Measurements from ENCODE around the gene TRAM2.

TRAM2 gene

DNA sequence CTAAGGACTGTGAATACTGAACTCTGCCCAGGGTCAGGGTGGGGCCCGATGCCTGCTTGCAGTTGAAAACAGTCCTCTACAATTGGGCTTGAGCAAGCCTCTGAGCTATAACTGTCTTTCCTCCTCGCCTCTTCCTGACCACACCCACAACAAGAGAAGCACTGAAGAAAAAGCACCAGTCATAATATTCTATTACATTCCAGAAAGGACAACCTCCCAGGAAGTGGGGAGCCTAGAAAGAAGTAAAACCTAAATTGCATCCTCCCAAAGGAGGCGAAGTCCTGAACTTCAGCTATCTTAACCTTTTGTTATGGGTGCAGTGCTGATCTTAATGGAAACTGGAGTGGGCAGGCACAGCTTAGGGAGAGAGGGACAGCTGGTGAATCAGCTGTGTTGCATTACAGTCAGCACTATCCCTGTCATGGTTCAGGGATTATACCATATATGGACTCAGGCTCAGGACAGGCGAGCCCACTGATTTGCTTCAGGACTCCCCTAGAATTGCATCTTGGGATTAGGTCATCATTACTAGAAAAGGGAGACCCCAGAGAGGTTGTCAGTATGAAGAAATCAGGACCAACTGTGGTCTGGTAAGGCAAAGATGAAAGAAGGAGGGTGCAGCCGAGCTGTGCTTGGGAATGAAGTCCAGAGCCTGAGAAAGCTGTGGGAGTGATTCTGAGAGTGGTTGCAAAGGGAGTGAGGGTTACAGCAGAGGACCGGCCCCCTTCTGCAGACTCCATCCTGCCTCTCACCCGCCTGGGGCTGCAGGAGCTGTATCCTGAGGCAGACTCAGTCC is 18.3 kb upstream of the TRAM2 start:
- no peak overlapping the region for H3K27ac ChIP-seq
- TF ChIP-seq CTCF (conservative IDR thresholded peaks at IDR 0.05) (no peak), ZFX (IDR thresholded peaks at IDR 0.05) (no peak)

GRCh38 chr6:52594221-52594620 is 17.4 kb upstream of the TRAM2 start:
- H3K27ac ChIP-seq, result no peak overlapping the region
- no peak for TF ChIP-seq CTCF (conservative IDR thresholded peaks at IDR 0.05)
- TF ChIP-seq ZFX (IDR thresholded peaks at IDR 0.05), result no peak

DNA sequence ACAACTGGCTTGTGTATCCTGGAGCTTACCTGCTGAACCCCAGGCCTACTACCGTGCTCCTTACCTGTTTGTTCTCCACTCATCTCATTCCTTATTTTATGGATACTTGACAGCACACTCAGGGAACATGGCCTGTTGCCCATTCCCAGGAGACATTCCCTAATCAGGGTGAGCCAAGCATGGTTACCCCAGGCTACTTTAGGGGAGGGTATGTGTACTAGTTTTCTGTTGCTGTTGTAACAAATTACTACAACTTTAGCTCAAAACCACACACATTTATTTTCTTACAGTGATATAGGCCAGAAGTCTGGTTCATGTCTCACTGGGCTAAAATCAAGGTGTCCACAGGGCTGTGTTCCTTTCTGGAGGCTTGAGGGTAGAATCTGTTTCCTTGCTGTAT is 15.0 kb upstream of the TRAM2 start:
- TF ChIP-seq CTCF (conservative IDR thresholded peaks at IDR 0.05) (no peak), ZFX (IDR thresholded peaks at IDR 0.05) (no peak)
- no peak overlapping the region for H3K27ac ChIP-seq

DNA sequence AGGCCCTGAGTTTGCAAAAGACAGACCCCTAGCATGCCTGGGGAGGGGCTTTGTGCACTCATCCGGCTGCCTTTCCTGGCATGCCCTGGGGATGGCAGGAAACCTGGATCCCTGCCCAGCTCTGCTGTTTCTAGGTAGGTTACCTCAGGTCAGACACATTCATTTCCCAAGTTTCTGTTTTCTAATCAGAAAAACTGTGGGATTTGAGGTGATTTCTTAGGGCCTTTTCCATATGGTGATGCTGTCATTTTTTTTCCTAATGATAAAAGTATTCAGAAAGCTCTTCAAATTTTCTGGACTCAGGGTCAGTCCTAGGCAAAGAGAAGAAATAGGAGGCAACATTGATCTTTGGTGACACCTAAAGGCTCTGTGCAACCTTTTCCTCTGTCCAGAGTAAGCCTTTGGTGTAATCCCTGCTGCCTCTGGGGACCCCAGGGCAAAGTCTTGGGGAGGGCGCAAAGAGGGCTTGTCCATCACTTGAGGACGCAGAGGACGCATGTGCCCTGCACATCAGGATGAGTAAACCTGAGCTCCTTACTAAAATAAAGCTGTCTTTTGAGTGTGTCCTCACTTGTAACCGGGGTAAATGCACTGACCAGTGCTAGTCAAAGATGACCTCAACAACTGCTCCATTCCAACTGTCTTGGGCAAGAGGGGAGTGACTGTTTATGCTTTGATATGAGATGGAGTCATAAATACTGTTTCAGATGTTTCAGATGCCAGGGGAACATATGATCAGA is 13.5 kb upstream of the TRAM2 start:
- TF ChIP-seq ZFX (IDR thresholded peaks at IDR 0.05), result no peak
- peak; percentile 44 for TF ChIP-seq CTCF (conservative IDR thresholded peaks at IDR 0.05)
- no peak overlapping the region; the same call in 1 of the 2 replicates for H3K27ac ChIP-seq

GRCh38 chr6:52588710-52589091 is 11.8 kb upstream of the TRAM2 start:
- H3K27ac ChIP-seq, result no peak overlapping the region
- TF ChIP-seq CTCF (conservative IDR thresholded peaks at IDR 0.05), result no peak
- no peak for TF ChIP-seq ZFX (IDR thresholded peaks at IDR 0.05)

GRCh38 chr6:52588087-52588709 is 11.3 kb upstream of the TRAM2 start:
- no peak overlapping the region for H3K27ac ChIP-seq

More at GRCh38 chr6:52588087-52588709, 11.3 kb upstream of the TRAM2 start:
- no peak for TF ChIP-seq ZFX (IDR thresholded peaks at IDR 0.05)
- TF ChIP-seq CTCF (conservative IDR thresholded peaks at IDR 0.05), result no peak
